Renal pelvis (tissue), 12 donors: ENCODE measurements around the gene LRCH4. TPM values are rescaled to one million over a fixed set of nuclear protein-coding genes. Genes with fewer than 3 reads are reported as not detected.

Source experiments
- DNase-seq: peaks from one replicate; pipeline ENCODE4 v3.0.0-alpha.2; 2013
- long read RNA-seq, 16 experiments: transcript quantifications; one replicate each; lab custom pipeline, GENCODE V29; 2026
- polyA plus RNA-seq, 3 donors: library from polyadenylated mRNA; unstranded; fragments of 120-200 nt; gene quantifications; one replicate each; pipeline ENCODE4 v1.2.1, GENCODE V29; 2013; ENCODE audit not compliant: insufficient read length in 3 of 3

The LRCH4 gene, protein sequence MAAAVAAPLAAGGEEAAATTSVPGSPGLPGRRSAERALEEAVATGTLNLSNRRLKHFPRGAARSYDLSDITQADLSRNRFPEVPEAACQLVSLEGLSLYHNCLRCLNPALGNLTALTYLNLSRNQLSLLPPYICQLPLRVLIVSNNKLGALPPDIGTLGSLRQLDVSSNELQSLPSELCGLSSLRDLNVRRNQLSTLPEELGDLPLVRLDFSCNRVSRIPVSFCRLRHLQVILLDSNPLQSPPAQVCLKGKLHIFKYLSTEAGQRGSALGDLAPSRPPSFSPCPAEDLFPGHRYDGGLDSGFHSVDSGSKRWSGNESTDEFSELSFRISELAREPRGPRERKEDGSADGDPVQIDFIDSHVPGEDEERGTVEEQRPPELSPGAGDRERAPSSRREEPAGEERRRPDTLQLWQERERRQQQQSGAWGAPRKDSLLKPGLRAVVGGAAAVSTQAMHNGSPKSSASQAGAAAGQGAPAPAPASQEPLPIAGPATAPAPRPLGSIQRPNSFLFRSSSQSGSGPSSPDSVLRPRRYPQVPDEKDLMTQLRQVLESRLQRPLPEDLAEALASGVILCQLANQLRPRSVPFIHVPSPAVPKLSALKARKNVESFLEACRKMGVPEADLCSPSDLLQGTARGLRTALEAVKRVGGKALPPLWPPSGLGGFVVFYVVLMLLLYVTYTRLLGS
- polyA plus RNA-seq = 10 to 100 TPM; 43.7 to 56.0 (median 46.8) TPM
- long read RNA-seq, donor 1, partial matches to known transcripts = 0 of 6 reads
- long read RNA-seq, donor 1, other reads (novel, unspliced or antisense) = 0 of 6 reads
- long read RNA-seq, donor 2, transcript LRCH4-201 (18 exons, 2,552 nt) = major isoform, 12 of 12 reads
- long read RNA-seq, donor 2, partial matches to known transcripts = 0 of 12 reads
- long read RNA-seq, donor 2, other reads (novel, unspliced or antisense) = 0 of 12 reads
- long read RNA-seq, donor 3, transcript LRCH4-206 (2 exons, 571 nt) = major isoform, 11 of 11 reads
- long read RNA-seq, donor 3, partial matches to known transcripts = 0 of 11 reads
- long read RNA-seq, donor 3, other reads (novel, unspliced or antisense) = 0 of 11 reads
- long read RNA-seq, donor 4, transcript LRCH4-206 (2 exons, 571 nt) = major isoform, 6 of 13 reads
- long read RNA-seq, donor 4, transcript LRCH4-201 (18 exons, 2,552 nt) = minor isoform, 5 of 13 reads
- long read RNA-seq, donor 4, partial matches to known transcripts = 0 of 13 reads
- long read RNA-seq, donor 4, other reads (novel, unspliced or antisense) = 0 of 13 reads
- long read RNA-seq, donor 5, partial matches to known transcripts = 0 of 2 reads
- long read RNA-seq, donor 5, other reads (novel, unspliced or antisense) = 0 of 2 reads
- long read RNA-seq, donor 6, partial matches to known transcripts = 0 of 6 reads
- long read RNA-seq, donor 6, other reads (novel, unspliced or antisense) = 0 of 6 reads
- long read RNA-seq, donor 7, transcript LRCH4-206 (2 exons, 571 nt) = major isoform, 6 of 13 reads
- long read RNA-seq, donor 7, partial matches to known transcripts = 0 of 13 reads
- long read RNA-seq, donor 7, other reads (novel, unspliced or antisense) = 0 of 13 reads
- long read RNA-seq, donor 8, transcript LRCH4-206 (2 exons, 571 nt) = major isoform, 6 of 7 reads
- long read RNA-seq, donor 8, partial matches to known transcripts = 0 of 7 reads
- long read RNA-seq, donor 8, other reads (novel, unspliced or antisense) = 0 of 7 reads
- long read RNA-seq, donor 9, transcript LRCH4-201 (18 exons, 2,552 nt) = minor isoform, 6 of 16 reads
- long read RNA-seq, donor 9, transcript LRCH4-206 (2 exons, 571 nt) = major isoform, 10 of 16 reads
- long read RNA-seq, donor 9, partial matches to known transcripts = 0 of 16 reads
- long read RNA-seq, donor 9, other reads (novel, unspliced or antisense) = 0 of 16 reads
- long read RNA-seq, donor 10, transcript LRCH4-206 (2 exons, 571 nt) = major isoform, 7 of 13 reads
- long read RNA-seq, donor 10, transcript LRCH4-201 (18 exons, 2,552 nt) = minor isoform, 5 of 13 reads
- long read RNA-seq, donor 10, partial matches to known transcripts = 0 of 13 reads
- long read RNA-seq, donor 10, other reads (novel, unspliced or antisense) = 0 of 13 reads
- long read RNA-seq, donor 11, partial matches to known transcripts = 0 of 4 reads
- long read RNA-seq, donor 11, other reads (novel, unspliced or antisense) = 0 of 4 reads
- long read RNA-seq, donor 12, transcript LRCH4-201 (18 exons, 2,552 nt) = major isoform, 6 of 11 reads
- long read RNA-seq, donor 12, partial matches to known transcripts = 0 of 11 reads
- long read RNA-seq, donor 12, other reads (novel, unspliced or antisense) = 0 of 11 reads
- long read RNA-seq, donor 13, partial matches to known transcripts = 0 of 5 reads
- long read RNA-seq, donor 13, other reads (novel, unspliced or antisense) = 0 of 5 reads
- long read RNA-seq, donor 14, transcript LRCH4-206 (2 exons, 571 nt) = major isoform, 15 of 27 reads
- long read RNA-seq, donor 14, partial matches to known transcripts = 7 of 27 reads
- long read RNA-seq, donor 14, other reads (novel, unspliced or antisense) = 0 of 27 reads
- long read RNA-seq, donor 15, transcript LRCH4-206 (2 exons, 571 nt) = major isoform, 8 of 15 reads
- long read RNA-seq, donor 15, transcript LRCH4-201 (18 exons, 2,552 nt) = minor isoform, 7 of 15 reads
- long read RNA-seq, donor 15, partial matches to known transcripts = 0 of 15 reads
- long read RNA-seq, donor 15, other reads (novel, unspliced or antisense) = 0 of 15 reads
- long read RNA-seq, donor 16, transcript LRCH4-206 (2 exons, 571 nt) = major isoform, 8 of 19 reads
- long read RNA-seq, donor 16, transcript LRCH4-201 (18 exons, 2,552 nt) = minor isoform, 7 of 19 reads
- long read RNA-seq, donor 16, partial matches to known transcripts = 0 of 19 reads
- long read RNA-seq, donor 16, other reads (novel, unspliced or antisense) = 0 of 19 reads

DNA sequence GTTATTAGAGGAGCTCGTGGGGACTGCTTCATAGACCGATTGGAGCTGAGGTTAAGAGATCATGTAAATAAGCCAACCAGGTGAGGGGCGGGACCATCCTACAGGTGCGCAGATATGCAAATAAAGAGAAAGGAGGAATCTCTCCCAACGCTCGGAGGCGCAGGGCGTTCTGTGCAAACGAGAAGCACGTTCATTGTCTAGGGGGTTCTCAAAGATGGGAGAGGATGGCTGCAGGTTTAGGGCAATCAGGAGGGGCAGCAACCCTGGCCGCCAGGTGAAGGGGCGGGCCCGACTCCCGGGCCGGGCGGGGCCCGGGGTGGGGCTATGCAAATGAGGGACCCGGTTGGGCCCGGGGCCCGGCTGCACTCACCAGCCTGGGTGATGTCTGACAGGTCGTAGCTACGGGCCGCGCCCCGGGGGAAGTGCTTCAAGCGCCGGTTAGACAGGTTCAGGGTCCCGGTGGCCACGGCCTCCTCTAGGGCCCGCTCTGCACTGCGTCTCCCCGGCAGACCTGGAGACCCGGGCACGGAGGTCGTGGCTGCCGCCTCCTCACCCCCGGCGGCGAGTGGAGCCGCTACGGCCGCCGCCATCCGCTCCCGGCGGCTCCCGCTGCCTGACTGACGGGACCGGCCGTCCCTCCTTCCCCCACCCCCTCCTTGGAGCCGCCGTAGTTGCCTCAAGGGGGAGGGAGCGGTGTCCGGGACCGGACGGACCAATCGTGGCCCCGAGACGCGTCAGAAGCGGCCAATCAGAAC lies at the start of gene LRCH4:
LRCH4 (minus strand) TSS at position 619 of the 755 bp plus-strand sequence; CDS start at position 590, 29 bp downstream.
- DNase-seq = no peak

DNA sequence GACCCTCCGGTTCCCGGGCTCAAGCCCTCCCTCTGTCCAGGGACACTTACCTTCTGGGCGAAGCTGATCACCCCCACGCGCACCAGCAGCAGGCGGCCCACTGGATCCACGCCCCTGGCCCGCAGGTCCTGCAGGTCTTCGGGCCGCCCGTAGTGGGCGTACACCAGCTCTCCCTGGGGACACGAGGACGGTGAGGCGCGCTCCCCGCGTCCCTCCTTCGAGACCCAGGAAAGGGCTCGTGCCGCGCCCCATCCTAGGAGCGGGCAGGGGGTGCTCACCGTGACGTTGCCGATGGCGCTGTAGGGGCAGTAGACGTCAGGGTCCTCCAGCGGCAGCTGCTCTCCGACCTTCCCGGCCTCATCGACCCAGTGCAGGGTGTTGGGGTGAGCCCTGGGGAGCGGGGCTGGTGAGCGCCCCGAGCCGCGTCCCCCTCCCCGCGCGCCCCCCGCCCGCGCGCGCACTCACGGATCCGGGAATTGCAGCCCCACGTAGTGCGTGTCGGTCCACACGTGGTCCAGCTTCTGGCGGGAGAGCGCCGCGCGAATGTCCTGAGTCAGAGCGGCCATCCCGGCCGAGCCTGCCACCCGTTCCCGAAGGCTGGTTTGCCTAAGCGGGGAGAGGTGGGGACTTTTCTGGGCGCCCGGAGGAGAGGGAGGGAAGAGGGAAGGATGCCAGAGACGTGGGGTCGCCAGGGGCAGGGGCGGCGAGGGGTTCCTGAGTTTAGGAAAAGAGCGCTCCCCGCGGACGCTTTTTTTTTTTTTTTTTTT lies 47.2 kb upstream of the LRCH4 start:
- DNase-seq = peak; percentile 42

DNA sequence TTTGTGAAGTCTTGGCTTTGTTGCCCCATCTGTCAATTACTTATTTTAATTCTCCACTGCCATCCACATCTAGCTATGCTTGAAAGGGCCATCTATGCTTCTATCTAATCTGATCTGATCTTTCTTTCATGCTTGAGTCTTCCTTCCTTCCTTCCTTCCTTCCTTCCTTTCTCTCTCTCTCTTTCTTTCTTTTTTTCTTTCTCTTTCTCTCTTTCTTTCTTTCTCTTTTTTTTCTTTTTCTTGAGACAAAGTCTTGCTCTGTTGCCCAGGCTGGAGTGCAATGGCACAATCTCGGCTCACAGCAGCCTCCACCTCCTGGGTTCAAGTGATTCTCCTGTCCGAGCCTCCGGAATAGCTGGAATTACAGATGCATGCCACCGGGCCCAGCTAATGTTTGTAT lies 44.1 kb upstream of the LRCH4 start:
- DNase-seq = no peak

DNA sequence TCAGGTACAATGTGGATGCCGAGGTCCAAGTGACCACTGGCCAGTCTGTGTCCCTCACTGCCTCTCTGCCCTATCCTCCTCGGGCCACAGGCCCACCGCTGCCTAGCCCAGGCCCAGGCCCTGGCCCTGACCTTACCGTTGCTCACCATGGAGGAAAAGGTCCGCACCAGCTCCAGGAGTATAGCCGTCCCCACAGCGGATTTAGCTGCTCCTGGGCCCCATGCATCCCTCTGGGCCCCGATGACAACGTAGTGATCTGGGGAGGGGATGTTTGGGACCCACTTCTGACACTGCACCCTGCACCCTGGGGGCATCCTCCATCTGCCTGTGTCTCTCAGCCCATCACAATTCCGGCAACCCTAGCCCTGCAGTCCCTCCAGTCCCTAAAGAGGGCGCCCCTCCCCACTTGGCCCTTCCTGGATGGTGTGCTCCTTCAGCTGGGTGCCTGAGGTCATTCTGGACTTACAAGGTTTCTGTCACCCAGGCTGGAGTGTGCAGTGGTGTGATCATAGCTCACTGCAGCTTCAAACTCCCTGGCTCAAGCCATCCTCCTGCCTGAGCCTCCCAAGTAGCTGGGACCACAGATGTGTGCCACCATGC lies 43.3 kb upstream of the LRCH4 start:
- no peak for DNase-seq

DNA sequence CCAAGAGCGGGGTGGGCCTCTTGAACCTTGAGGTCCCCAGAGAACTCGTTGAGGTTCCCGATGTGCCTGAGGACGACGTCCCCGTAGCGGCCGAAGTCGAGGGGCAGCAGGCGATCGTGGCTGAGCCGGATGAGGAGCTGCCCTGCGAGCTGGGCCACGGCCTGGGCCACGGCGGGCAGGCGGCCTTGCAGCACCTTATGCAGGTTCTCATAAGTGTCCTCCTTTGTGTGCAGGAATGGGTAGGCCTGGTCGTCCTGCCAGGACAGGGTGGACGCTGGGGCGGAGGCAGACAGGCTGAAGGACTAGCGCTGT lies 41.3 kb upstream of the LRCH4 start:
- DNase-seq = no peak

DNA sequence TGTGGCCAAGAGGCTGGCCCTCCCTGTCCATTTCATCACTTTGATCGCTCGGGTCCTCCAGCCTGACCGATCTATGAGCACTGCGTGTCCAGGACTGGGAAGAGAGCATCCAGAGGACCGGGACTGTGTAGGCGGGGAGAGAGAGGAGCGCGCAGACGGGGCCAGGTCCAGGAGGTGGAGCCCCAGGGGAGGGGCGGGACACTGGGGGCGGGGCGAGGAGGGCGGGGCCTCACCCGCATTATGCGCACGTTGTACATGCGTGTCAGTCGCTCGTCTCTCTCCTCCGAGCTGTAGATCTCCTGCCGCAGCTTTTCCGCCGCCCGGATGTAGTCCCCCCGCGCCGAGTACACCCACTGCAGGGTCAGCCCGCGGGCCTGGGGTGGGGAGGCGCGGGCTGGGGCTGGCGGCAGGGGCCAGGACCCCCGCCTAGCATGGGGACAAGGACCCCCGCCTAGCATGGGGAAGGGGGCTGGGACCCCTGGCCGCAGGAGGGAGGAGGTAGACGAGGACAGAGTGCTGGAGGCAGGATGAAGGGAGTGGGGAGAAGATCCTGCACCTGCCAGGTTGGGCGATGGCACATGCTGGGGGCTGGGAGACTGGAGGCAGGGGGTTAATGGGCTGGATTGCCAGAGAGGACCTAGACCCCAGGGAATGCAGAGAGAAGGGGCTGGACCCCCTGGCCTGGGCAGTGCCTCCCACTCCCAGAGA lies 40.8 kb upstream of the LRCH4 start:
- no peak for DNase-seq

DNA sequence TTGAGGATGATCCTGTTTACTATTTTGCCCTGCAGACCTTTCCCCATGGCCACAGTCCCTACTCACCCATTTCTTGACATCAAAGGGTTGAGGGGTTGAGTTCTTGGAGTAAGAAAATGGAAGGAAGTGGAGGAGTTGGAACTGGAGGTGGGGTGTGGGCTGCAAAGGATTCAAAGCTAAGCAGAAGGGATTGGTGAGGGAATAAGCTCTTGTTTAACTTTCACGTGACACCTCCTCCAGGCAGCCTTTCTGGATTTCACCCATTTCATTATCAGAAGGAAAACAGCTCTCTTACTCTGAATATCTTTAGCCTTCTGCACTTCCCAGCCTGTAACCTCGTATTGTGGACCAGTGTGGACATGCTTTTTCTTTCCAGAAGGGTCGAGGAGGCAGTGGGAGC lies 40.1 kb upstream of the LRCH4 start:
- no peak for DNase-seq

DNA sequence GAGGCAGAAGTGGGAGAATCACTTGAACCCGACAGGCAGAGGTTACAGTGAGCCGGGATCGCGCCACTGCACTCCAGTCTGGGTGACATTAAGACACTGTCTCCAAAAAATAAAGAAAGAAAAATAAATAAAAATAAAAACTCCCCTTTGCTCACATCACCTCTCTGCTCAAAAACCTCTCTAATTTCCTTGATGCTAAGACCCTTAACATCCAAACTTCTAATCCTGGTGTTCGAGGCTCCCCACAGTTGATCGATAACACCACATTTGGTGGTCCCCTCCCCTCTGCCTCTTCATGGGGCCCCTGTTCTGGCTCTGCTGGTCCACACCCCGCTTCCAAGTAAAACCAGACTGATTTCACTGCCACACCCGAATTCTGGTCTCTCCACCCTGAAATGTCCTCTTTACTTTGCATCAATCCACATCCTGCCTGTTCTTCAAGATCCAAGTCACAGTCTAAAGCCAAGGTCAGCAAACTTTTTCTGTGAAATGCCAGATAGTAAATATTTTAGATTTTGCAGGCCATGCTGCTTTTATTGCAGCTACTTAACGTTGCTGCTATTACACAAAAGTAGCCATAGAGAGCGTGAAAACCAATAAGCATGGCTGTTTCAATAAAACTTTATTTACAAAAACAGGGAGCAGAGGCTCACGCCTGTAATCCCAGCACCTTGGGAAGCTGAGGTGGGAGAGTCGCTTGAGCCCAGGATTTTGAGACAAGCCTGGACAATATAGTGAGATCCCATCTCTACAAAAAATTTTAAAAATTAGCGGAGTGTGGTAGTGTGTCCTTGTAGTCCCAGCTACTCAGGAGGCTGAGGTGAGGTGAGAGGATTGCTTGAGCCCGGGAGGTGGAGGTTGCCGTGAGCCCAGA lies 38.3 kb upstream of the LRCH4 start:
- no peak for DNase-seq

DNA sequence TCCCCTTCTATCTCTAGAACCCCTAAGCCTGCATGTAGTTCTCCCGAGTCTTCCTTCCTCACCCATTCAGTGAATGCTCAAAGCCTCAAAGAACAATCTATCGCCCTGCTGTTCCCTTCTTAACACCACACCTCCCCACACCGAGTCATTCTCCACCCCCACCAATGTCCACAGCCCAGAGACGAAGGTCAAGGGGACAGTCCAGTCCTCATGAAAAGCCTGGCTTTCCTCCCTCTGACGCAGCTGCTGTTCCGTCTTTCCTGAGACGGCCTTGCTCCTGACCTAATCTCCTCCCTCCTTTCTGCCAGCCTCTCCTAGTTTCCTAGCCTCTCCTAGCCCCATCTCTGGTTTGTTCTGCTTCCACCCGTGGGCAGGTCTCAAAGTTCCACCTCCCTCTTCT lies 35.6 kb upstream of the LRCH4 start:
- DNase-seq = no peak

DNA sequence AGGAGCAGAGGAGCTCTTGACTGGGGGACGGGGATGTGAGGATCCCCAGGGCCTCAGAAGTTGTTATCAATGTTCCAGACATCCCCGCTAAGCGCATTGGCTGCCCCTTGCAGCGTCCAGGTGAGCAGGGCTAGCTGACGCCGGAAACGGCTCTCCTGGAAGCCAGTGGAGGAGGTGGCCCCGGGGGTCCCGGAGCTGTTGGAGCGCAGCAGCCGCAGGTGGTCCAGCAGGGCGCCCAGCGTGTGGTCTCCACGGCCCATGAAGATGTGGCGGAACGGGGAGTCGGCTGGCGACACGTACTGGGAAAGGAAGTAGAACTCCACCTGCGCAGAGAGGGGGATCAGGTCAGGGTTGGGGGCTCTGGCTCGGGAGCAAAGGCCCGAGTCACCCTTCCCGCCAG lies 34.9 kb upstream of the LRCH4 start:
- no peak for DNase-seq

DNA sequence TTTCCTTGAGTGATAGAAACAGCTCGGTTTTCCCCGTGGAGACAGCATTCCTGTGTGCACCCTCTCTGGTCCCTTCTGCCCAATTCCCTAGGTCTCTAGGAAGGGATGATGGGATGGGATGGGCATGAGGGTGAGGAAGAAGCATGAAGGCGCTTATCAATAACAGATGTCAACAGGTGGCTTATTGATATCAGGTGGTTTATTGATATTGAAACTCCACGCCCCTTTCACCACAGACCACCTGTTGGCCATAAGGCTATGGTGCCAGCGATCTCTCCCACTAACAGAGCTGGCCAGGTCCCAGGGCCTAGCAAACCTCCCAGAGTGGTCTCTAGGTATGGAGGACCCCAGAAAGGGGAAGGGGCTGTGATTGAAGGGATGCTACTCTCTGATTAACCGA lies 34.3 kb upstream of the LRCH4 start:
- no peak for DNase-seq

DNA sequence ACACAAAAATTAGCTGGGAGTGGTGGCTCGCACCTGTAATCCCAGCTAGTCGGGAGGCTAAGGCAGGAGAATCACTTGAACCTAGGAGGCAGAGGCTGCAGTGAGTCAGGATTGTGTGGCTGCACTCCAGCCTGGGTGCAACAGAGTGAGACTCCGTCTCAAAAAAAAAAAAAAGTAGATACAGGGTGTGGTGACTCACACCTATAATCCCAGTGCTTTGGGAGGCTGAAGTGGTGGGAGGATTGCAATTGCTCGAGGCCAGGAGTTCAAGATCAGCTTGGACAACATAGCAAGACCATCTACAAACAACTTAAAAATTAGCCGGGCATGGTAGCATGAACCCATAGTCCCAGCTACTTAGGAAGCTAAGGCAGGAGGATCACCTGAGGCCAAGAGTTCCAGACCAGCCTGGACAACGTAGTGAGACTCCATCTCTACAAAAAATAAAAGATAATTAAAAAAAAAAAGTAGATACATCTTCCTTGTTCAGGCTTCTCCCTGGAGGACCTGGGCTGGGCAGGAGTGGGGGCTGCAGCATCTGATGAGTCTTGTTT lies 28.5 kb upstream of the LRCH4 start:
- no peak for DNase-seq

DNA sequence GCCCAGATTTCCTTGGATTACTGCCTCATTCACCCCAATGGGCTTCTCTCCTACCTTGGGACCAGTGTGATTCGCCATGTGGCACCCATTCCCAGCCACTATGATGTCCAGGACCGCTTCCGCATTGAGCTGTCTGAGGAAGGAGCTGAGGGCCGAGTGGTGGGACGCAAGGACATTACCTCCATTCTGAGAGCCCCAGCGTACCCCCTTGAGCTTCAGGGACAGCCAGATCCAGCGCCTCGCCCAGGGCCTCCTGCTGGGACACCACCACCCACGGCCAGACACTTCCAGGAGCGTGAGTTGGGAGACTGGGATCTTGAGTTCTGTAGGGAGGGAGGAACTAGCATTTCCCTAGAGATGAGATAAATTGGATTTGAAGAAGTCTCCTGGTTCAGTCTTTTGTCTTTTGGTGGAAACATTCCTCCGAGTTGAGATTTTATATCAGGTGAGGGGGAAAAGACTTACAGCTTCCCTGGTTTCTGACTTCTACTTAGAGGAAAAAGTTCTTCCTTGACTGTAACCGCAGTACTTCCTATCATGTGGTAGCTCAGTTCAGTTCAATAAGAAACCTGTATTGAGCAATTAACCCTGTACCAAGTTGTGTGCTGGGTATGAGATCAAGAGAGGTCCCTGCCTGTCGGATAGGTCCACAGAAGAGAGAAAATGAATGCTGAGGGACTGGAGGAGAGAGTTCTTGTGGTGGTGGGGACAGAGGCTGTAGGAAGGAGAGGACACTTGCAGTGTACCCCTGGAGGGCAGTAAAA lies 27.7 kb upstream of the LRCH4 start:
- no peak for DNase-seq
